Measurements from ENCODE around the gene CD40LG. TPM values are rescaled to one million over a fixed set of nuclear protein-coding genes. Genes with fewer than 3 reads are reported as not detected.

CD40LG gene
- total RNA-seq (2014; rRNA removed; shearing (Covaris generic)) (not detected in 2 replicates), polyA plus RNA-seq (2016; fragmentation: Nextera tagmentation; extraction: Ambion mirVana) (not detected in 2 replicates)

DNA sequence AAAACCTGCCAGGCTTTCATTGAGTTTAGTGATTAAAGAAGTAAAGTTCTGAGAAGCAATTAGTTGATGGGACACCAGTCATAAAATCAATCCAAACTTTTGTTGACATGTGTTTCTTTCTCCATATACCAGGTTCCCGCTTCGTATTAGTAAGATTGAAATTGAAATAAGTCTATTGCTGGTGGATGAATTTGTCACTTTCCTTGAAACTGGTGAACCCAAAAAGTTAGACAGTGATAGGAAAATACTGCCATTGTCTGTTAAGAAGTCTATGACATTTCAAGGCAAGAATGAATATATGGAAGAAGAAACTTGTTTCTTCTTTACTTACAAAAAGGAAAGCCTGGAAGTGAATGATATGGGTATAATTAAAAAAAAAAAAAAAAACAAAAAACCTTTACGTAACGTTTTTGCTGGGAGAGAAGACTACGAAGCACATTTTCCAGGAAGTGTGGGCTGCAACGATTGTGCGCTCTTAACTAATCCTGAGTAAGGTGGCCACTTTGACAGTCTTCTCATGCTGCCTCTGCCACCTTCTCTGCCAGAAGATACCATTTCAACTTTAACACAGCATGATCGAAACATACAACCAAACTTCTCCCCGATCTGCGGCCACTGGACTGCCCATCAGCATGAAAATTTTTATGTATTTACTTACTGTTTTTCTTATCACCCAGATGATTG, at the start of gene CD40LG:
CD40LG (plus strand) TSS at position 482 of the 684 bp plus-strand sequence; CDS start at position 573, 91 bp downstream.
- in situ Hi-C loops (cut with MboI): no loop called here
- Histone ChIP-seq H3K27ac (no peak within 1 kb of the TSS), H3K9ac (no peak within 1 kb of the TSS), H4K20me1 (ENCODE audit: insufficient read depth) (no peaks in the 10 kb centered on the region), H3K4me1 (ENCODE audit: insufficient read depth) (no peaks in the 10 kb centered on the region), H3K79me2 (ENCODE audit: insufficient read depth) (no peaks in the 10 kb centered on the region), H3K9me3 (ENCODE audit: low read depth) (no peaks in the 10 kb centered on the region), H3K36me3 (ENCODE audit: low read depth) (no peaks in the 10 kb centered on the region), H3K4me2 (ENCODE audit: unreplicated experiment) (no peak within 1 kb of the TSS), H3K27me3 (replicated peaks; ENCODE audit: insufficient read depth) (no peaks in the 10 kb centered on the region), H3K4me3 (no peak within 1 kb of the TSS), H3K9me2 (ENCODE audit: insufficient read depth) (no peaks in the 10 kb centered on the region), H3F3A (ENCODE audit: insufficient read depth) (no peaks in the 10 kb centered on the region), H2AFZ (no peak within 1 kb of the TSS)
- no peak for DNase-seq
- no peak for TF ChIP-seq EZH2phosphoT487 (IDR thresholded peaks at IDR 0.05; ENCODE audit: insufficient read depth, low read depth)
- no peak for TF ChIP-seq EZH2 (IDR thresholded peaks at IDR 0.05; ENCODE audit: insufficient read depth, poor library complexity, severe bottlenecking)
- WGBS, 2 experiments (ENCODE audit: low coverage in 1 of 2, low lambda C conversion rate in 2 of 2, missing lambda C conversion rate in 2 of 2): 88 to 90% methylated on average over 10 of the region's 10 CpGs

DNA sequence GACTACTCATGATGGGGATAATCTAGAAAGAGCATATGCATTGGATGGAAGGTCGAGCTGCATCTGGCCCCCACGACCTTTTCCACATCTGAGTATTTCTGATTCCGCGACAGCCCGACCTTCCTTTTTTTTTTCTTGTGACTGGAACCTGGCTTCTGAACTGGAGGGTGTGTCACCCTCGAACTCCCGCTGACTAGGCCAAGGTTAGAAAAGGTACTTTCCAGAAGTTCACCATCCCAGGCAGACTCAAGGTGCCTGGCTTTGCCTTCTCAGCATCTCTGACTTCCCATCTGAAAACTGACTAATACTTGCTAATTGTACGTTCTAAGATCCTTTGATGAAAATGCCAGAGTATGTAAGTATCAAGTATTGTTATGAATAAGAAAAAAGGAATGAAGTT, 49.3 kb upstream of the CD40LG start:
- no peaks in the 10 kb centered on the region for H4K20me1 ChIP-seq (ENCODE audit: insufficient read depth)
- in situ Hi-C loops (cut with MboI): no loop called here

DNA sequence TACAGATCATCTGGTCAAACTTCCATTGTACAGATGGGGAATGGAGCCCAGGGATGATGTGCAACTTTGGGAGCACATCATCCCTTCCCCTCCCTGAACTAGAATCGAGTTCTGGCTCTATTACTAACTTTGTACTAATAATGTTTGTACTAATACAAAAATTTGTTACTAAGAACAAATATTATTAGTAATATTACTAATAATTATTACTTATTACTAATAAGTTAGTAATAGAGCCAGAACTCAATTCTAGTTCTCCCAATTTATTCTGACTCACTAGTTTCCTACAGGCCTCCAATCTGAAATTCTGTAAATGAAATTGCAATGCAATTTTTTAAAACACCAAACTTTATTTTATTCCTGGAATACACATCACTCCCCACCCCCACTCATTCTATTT, 47.9 kb upstream of the CD40LG start:
- no peak overlapping the region for H3K9ac ChIP-seq
- H3K4me2 ChIP-seq (ENCODE audit: unreplicated experiment): no peak overlapping the region
- H3K79me2 ChIP-seq (ENCODE audit: insufficient read depth): no peaks in the 10 kb centered on the region
- no peaks in the 10 kb centered on the region for H3K9me3 ChIP-seq (ENCODE audit: low read depth)
- no peaks in the 10 kb centered on the region for H3K27me3 ChIP-seq (replicated peaks; ENCODE audit: insufficient read depth)
- no peaks in the 10 kb centered on the region for H3K4me1 ChIP-seq (ENCODE audit: insufficient read depth)
- H4K20me1 ChIP-seq (ENCODE audit: insufficient read depth): no peaks in the 10 kb centered on the region
- H3K9me2 ChIP-seq (ENCODE audit: insufficient read depth): no peaks in the 10 kb centered on the region
- no peak for DNase-seq
- in situ Hi-C loops (cut with MboI): no loop called here
- H2AFZ ChIP-seq: no peak overlapping the region
- TF ChIP-seq EZH2phosphoT487 (IDR thresholded peaks at IDR 0.05; ENCODE audit: insufficient read depth, low read depth) (no peak), EZH2 (IDR thresholded peaks at IDR 0.05; ENCODE audit: insufficient read depth, poor library complexity, severe bottlenecking) (no peak)
- H3F3A ChIP-seq (ENCODE audit: insufficient read depth): no peaks in the 10 kb centered on the region
- H3K4me3 ChIP-seq: no peak overlapping the region
- WGBS, 2 experiments (ENCODE audit: low coverage in 1 of 2, low lambda C conversion rate in 2 of 2, missing lambda C conversion rate in 2 of 2): 10 to 25% methylated on average over 1 of the region's 1 CpG
- no peaks in the 10 kb centered on the region for H3K36me3 ChIP-seq (ENCODE audit: low read depth)
- no peak overlapping the region for H3K27ac ChIP-seq

More for the DNA sequence above, 49.3 kb upstream of the CD40LG start:
- no peaks in the 10 kb centered on the region for H3F3A ChIP-seq (ENCODE audit: insufficient read depth)
- H3K79me2 ChIP-seq (ENCODE audit: insufficient read depth): no peaks in the 10 kb centered on the region
- DNase-seq: no peak
- no peaks in the 10 kb centered on the region for H3K4me1 ChIP-seq (ENCODE audit: insufficient read depth)
- 19 to 49% methylated on average over 4 to 8 of the region's 8 CpGs for WGBS, 2 experiments (ENCODE audit: low coverage in 1 of 2, low lambda C conversion rate in 2 of 2, missing lambda C conversion rate in 2 of 2)
- H3K9me2 ChIP-seq (ENCODE audit: insufficient read depth): no peaks in the 10 kb centered on the region
- no peak overlapping the region for H3K27ac ChIP-seq
- H3K27me3 ChIP-seq (replicated peaks; ENCODE audit: insufficient read depth): no peaks in the 10 kb centered on the region
- H2AFZ ChIP-seq: no peak overlapping the region
- H3K9ac ChIP-seq: no peak overlapping the region
- no peak overlapping the region for H3K4me3 ChIP-seq
- H3K9me3 ChIP-seq (ENCODE audit: low read depth): no peaks in the 10 kb centered on the region
- no peak overlapping the region for H3K4me2 ChIP-seq (ENCODE audit: unreplicated experiment)
- H3K36me3 ChIP-seq (ENCODE audit: low read depth): no peaks in the 10 kb centered on the region
- TF ChIP-seq EZH2 (IDR thresholded peaks at IDR 0.05; ENCODE audit: insufficient read depth, poor library complexity, severe bottlenecking): no peak
- TF ChIP-seq EZH2phosphoT487 (IDR thresholded peaks at IDR 0.05; ENCODE audit: insufficient read depth, low read depth): no peak

DNA sequence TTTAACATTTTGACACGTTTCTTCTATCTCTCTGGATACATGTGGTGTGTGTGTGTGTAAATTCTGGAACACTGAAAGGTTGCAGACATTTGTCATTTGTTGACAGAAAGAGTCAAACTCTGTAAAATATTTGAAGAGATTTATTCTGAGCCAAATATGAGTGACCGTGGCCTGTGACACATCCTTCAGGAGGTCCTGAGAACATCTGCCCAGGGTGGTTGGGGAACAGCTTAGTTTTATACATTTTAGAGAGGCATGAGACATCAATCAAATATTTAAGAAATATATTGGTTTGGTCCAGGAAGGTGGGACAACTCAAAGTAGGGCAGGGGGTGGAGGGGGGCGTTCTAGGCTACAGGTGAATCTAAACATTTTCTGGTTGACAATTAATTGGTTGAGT, 40.7 kb upstream of the CD40LG start:
- Histone ChIP-seq H3K9ac (no peak overlapping the region), H3K4me1 (ENCODE audit: insufficient read depth) (no peaks in the 10 kb centered on the region), H3K9me2 (ENCODE audit: insufficient read depth) (no peaks in the 10 kb centered on the region), H3K27ac (no peak overlapping the region), H4K20me1 (ENCODE audit: insufficient read depth) (no peaks in the 10 kb centered on the region), H3F3A (ENCODE audit: insufficient read depth) (no peaks in the 10 kb centered on the region), H2AFZ (no peak overlapping the region), H3K79me2 (ENCODE audit: insufficient read depth) (no peaks in the 10 kb centered on the region), H3K36me3 (ENCODE audit: low read depth) (no peaks in the 10 kb centered on the region), H3K4me3 (no peak overlapping the region), H3K4me2 (ENCODE audit: unreplicated experiment) (no peak overlapping the region), H3K27me3 (replicated peaks; ENCODE audit: insufficient read depth) (no peaks in the 10 kb centered on the region), H3K9me3 (ENCODE audit: low read depth) (no peaks in the 10 kb centered on the region)
- in situ Hi-C loops (cut with MboI): no loop called here
- no peak for DNase-seq
- no peak for TF ChIP-seq EZH2phosphoT487 (IDR thresholded peaks at IDR 0.05; ENCODE audit: insufficient read depth, low read depth)
- TF ChIP-seq EZH2 (IDR thresholded peaks at IDR 0.05; ENCODE audit: insufficient read depth, poor library complexity, severe bottlenecking): no peak
- WGBS, 2 experiments (ENCODE audit: low coverage in 1 of 2, low lambda C conversion rate in 2 of 2, missing lambda C conversion rate in 2 of 2): 32 to 34% methylated on average over 3 of the region's 3 CpGs
